Panc1 (cell line): Measurements from ENCODE around the gene MTPN. TPM values are rescaled to one million over a fixed set of nuclear protein-coding genes. Genes with fewer than 3 reads are reported as not detected.

ENCODE experiments used
- ATAC-seq: fragments of 200-7000 bp; cut with Tn5 transposase; 2 replicates; pipeline ENCODE4 v1.9.1; 2020; ENCODE audit warnings: mild to moderate bottlenecking, moderate library complexity
- BruUV-seq: library from RNA; stranded (reverse); fragments of 400-500 nt; replicated peaks from 2 replicates; lab custom pipeline; 2021; lab: Mats Ljungman, UMichigan
- CTCF ChIA-PET: fragments of 300-600 bp; sonication (Branson Sonifier 250); formaldehyde crosslinking; loops from one replicate; lab custom pipeline; 2022; ENCODE audit warnings: antibody characterized with exemption; lab: Charles Lee
- POLR2A ChIA-PET: fragments of 300-600 bp; sonication (Branson Sonifier 250); formaldehyde crosslinking; loops from one replicate; lab custom pipeline; 2022; ENCODE audit warnings: antibody characterized with exemption; lab: Charles Lee
- DNase-seq: peaks from one replicate; pipeline ENCODE4 v3.0.0-alpha.2; 2010; ENCODE audit warnings: low read depth, low spot score
- H3K27ac ChIP-seq: 2 replicates; pipeline ENCODE4 v1.5.1; 2011; ENCODE audit warnings: mild to moderate bottlenecking, low read length, inconsistent platforms
- H3K27me3 ChIP-seq: fragments of 200-500 bp; sonication (Bioruptor generic); 2 replicates; pipeline ENCODE4 v1.6.0; 2014; ENCODE audit warnings: low read length, inconsistent platforms; ENCODE audit not compliant: control insufficient read depth, insufficient read depth
- H3K36me3 ChIP-seq: fragments of 200-500 bp; sonication (Bioruptor generic); 2 replicates; pipeline ENCODE4 v1.5.1; 2014; ENCODE audit warnings: inconsistent platforms, mild to moderate bottlenecking, low read length, moderate library complexity; ENCODE audit not compliant: control insufficient read depth, insufficient read depth
- H3K4me1 ChIP-seq: 2 replicates; pipeline ENCODE4 v1.5.1; 2011; ENCODE audit warnings: inconsistent platforms, mild to moderate bottlenecking, low read length, moderate library complexity; ENCODE audit not compliant: control insufficient read depth, insufficient read depth
- H3K4me3 ChIP-seq, 2 experiments: 2 replicates each; pipeline ENCODE4 v1.5.1; 2011 to 2012; ENCODE audit warnings: low read depth in 2 of 2, low read length in 2 of 2, mild to moderate bottlenecking in 2 of 2, inconsistent platforms in 1 of 2, moderate library complexity in 1 of 2
- H3K9me3 ChIP-seq: fragments of 200-500 bp; sonication (Bioruptor generic); 2 replicates; pipeline ENCODE4 v1.5.1; 2014; ENCODE audit warnings: low read depth, mild to moderate bottlenecking, inconsistent platforms, low read length, moderate library complexity; ENCODE audit not compliant: control insufficient read depth, insufficient read depth
- CTCF ChIP-seq: fragments of 450-650 bp; IDR thresholded peaks from 2 replicates; pipeline ENCODE4 v1.5.1; 2017; ENCODE audit warnings: mild to moderate bottlenecking
- POLR2AphosphoS5 ChIP-seq: IDR thresholded peaks from 2 replicates; pipeline ENCODE4 v1.6.1; 2012; ENCODE audit warnings: mild to moderate bottlenecking, low read depth, low read length, moderate library complexity
- REST ChIP-seq, 2 experiments: IDR thresholded peaks; 2 replicates each; pipeline ENCODE4 v1.6.1; 2011 to 2012; ENCODE audit warnings: low read depth in 2 of 2, control low read depth in 1 of 2, low read length in 1 of 2, mild to moderate bottlenecking in 1 of 2, moderate library complexity in 1 of 2; ENCODE audit not compliant: insufficient read depth in 1 of 2
- SIN3A ChIP-seq: IDR thresholded peaks from 2 replicates; pipeline ENCODE4 v1.6.1; 2012; ENCODE audit warnings: low read depth, mild to moderate bottlenecking, low read length, moderate library complexity, borderline replicate concordance; ENCODE audit not compliant: insufficient read depth
- TCF7L2 ChIP-seq: IDR thresholded peaks from 2 replicates; pipeline ENCODE4 v1.6.1; 2011; ENCODE audit warnings: mild to moderate bottlenecking, low read depth, low read length, inconsistent platforms
- in situ Hi-C: cut with HindIII; loops from 2 replicates; pipeline ENCODE4 v1.10.0; 2016; ENCODE audit warnings: low sequenced_read_pairs, low pct_unique_long_range_greater_than_20kb
- intact Hi-C: fragments of 100-400 bp; cut with micrococcal nuclease; formaldehyde crosslinking; loops from one replicate; pipeline ENCODE4 v1.10.0; 2022; ENCODE audit not compliant: unreplicated experiment
- total RNA-seq: library from RNA; stranded (reverse); gene quantifications from one replicate; pipeline ENCODE4 v1.2.1, GENCODE V29; 2021; ENCODE audit not compliant: unreplicated experiment

Gene MTPN
- total RNA-seq, 1 experiment from 2014 or later, result 177 TPM

GRCh38 chr7:135878284-135878683 lies 98.9 kb downstream of the MTPN start:
- no peak for TF ChIP-seq CTCF
- no peak for TF ChIP-seq POLR2AphosphoS5
- no peak for TF ChIP-seq TCF7L2
- no peak for TF ChIP-seq SIN3A
- TF ChIP-seq REST (IDR thresholded peaks at IDR 0.05; ENCODE audit: insufficient read depth in 1 of 2, low read depth in 2 of 2, low read length in 1 of 2), result no peak
- in situ Hi-C loops, result no loop called here
- no peak for ATAC-seq
- no peak overlapping the region for H3K27ac ChIP-seq
- BruUV-seq, result no TSS peak
- H3K4me1 ChIP-seq, result no peaks in the 10 kb centered on the region
- no peak for DNase-seq
- H3K27me3 ChIP-seq, result no peaks in the 10 kb centered on the region
- H3K36me3 ChIP-seq, result no peaks in the 10 kb centered on the region
- ChIA-PET CTCF (no interaction called here), POLR2A (no interaction called here)
- H3K4me3 ChIP-seq, result no peak overlapping the region
- H3K9me3 ChIP-seq, result no peaks in the 10 kb centered on the region
- intact Hi-C loops, result no loop called here

- Histone ChIP-seq H3K4me1 (no peaks in the 10 kb centered on the region), H3K27ac (no peak overlapping the region), H3K36me3 (no peaks in the 10 kb centered on the region), H3K4me3 (no peak overlapping the region), H3K27me3 (no peaks in the 10 kb centered on the region), H3K9me3 (no peaks in the 10 kb centered on the region)
- BruUV-seq, result no TSS peak
- ChIA-PET CTCF (no interaction called here), POLR2A (no interaction called here)
- ATAC-seq (no peak), DNase-seq (no peak)
- intact Hi-C loops, result no loop called here
- TF ChIP-seq SIN3A (no peak), TCF7L2 (no peak), POLR2AphosphoS5 (no peak), CTCF (no peak)
- in situ Hi-C loops, result no loop called here
Observed at GRCh38 chr7:135877805-135878204, 99.4 kb downstream of the MTPN start.

Other genes with a start within 250 kb of the MTPN start
- not detected for gene SLC13A4, start 249.2 kb downstream of the MTPN start, total RNA-seq
- not detected for gene FAM180A, start 228.5 kb downstream of the MTPN start, total RNA-seq